Testis (tissue), 2 donors: ENCODE results near the gene RBMX.
"Not testable (repeated sequence)": the region's sequence is repeated elsewhere in the genome, so short reads cannot be mapped to it uniquely, and the experiment has no call there.

Experiments
- POLR2A ChIP-seq: fragments of 450-650 bp; IDR thresholded peaks from one replicate; pipeline ENCODE4 v1.6.1; 2017; ENCODE audit warnings: antibody characterized with exemption, mild to moderate bottlenecking, moderate library complexity
- TF ChIP-seq, protein P1 (sequence below), 3 experiments: fragments of 450-650 bp in 2 of 3; fragments of 200-600 bp in 1 of 3; sonication (generic) in 1 of 3; IDR thresholded peaks; one replicate each; pipeline ENCODE4 v1.5.1; 2016 to 2019; ENCODE audit warnings: antibody characterized with exemption in 3 of 3, mild to moderate bottlenecking in 2 of 3, moderate library complexity in 1 of 3

- TF ChIP-seq, protein P1, sequence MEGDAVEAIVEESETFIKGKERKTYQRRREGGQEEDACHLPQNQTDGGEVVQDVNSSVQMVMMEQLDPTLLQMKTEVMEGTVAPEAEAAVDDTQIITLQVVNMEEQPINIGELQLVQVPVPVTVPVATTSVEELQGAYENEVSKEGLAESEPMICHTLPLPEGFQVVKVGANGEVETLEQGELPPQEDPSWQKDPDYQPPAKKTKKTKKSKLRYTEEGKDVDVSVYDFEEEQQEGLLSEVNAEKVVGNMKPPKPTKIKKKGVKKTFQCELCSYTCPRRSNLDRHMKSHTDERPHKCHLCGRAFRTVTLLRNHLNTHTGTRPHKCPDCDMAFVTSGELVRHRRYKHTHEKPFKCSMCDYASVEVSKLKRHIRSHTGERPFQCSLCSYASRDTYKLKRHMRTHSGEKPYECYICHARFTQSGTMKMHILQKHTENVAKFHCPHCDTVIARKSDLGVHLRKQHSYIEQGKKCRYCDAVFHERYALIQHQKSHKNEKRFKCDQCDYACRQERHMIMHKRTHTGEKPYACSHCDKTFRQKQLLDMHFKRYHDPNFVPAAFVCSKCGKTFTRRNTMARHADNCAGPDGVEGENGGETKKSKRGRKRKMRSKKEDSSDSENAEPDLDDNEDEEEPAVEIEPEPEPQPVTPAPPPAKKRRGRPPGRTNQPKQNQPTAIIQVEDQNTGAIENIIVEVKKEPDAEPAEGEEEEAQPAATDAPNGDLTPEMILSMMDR (IDR thresholded peaks at IDR 0.05): not testable (repeated sequence)
- TF ChIP-seq POLR2A: not testable (repeated sequence)
Measured at GRCh38 chrX:136911661-136912060, 31.1 kb upstream of the RBMX start.
